GM18505 (cell line): ENCODE data around the gene CEMIP.
A peak's percentile ranks its signal among the peaks of the same experiment; 100 is the strongest.

Experiments used
- ATAC-seq: cut with Tn5 transposase; IDR thresholded peaks from one replicate; pipeline ENCODE4 v1.9.1; 2021; ENCODE audit not compliant: unreplicated experiment
- POLR2A ChIP-seq: IDR thresholded peaks from 4 replicates; pipeline ENCODE4 v1.6.1; 2011; ENCODE audit warnings: borderline replicate concordance; ENCODE audit not compliant: insufficient read depth, insufficient read length; ENCODE audit errors: extremely low read depth

The CEMIP gene

DNA sequence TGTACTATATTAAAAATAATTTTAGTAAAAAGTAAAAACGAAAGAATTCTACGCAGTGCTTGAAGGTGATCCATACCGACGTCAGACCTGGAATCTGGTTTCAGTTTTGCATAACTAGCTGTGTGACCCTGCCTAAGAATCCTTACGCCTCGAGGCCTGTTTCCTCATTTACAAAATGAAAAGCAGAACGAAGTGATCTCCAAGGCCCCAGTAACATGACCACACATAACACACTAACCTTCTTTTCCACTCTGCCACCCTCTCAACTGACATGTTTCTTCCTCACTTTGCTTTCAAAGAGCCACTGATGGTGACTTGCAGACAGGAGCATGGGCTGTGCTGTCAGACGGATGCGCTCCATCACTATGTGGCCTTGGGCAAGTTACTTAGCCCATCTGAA, 205.7 kb downstream of the CEMIP start:
- TF ChIP-seq POLR2A, result no peak
- ATAC-seq, result no peak

DNA sequence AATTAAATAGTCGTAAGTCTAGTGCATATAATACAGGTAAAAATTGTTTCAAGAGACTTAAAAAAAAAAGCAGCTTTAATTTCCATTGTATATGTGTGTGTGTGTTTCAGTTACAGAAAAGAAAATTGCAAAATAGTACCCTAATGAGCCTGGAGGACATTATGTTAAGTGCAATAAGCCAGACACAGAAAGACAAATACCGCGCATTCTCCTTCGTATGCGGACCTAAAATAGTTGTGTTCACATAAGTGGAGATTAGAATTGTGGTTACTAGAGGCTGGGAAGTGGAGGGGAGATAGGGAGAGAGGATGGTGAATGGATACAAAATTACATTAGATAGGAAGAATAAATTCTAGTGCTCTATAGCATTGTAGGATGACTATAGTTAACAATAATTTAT, 206.8 kb downstream of the CEMIP start:
- no peak for TF ChIP-seq POLR2A
- no peak for ATAC-seq

DNA sequence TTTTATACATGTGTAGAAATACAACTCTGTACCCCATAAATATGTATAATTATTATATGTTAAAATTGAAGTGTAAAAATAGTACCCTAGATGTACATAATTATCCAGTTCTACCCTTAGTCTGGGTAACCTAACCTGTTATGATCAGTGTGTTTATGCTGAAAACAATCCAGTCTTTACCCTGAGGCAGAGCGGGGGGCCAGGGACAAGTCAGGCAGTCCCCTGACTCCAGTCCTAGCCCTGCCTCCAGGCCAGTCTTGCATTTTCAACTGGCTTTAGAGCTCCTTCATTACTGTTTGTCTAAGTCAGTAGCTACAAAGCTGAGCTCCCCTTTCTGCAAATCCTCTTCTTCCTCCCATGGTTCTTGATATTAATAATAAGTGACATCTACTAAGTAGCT, 207.3 kb downstream of the CEMIP start:
- TF ChIP-seq POLR2A, result no peak
- no peak for ATAC-seq

DNA sequence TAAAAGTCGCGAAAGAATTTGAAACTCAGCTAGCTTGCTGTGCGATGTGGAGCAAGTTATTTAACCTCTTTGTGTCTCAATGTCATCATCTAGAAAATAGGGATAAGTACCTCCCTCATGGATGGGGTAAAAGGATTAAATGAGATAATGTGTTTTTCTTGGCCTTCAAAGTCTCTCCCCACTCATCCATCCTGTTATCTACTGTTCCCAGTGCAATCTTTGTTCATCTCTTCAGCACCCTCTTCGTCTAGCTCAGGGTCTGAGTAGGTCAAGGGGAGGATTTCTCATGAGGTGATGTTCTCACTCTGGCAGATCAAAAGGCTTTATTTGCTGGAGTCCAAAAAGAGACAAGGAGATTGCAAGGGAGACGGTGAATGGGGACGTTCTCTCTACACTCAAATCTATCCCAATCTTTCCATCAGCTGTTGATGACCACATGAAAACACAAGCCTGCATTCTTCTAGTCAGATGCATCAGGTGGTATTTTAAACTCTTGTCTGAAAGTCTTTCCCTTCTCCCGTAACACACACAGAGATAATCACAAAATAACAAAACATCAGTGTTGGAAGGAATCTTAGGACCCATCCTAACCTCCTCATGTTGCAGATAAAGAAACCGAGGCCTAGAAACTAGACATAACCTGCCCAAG, 209.1 kb downstream of the CEMIP start:
- TF ChIP-seq POLR2A, result no peak
- no peak for ATAC-seq

DNA sequence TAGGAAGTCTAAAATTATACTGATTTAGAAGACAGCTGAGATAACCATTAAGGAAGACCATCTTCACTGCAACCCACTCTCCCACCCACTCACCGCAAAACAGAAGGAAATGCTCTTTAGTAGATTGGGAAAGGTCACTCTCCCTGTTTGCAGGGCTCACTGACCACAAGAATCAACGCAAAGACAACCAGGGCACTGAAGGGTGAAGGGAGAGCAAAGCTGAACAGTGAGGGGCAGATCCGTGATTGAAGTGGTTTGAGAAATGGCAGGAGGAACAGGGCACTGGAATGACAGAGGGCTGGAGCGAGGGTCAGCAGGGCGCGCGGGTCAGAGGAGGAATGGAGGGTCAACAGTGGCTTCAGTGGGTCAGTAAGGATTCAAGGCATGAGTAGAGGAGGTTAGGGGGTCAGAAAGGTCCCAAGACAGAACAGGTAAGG, 209.9 kb downstream of the CEMIP start:
- ATAC-seq, result no peak
- no peak for TF ChIP-seq POLR2A

DNA sequence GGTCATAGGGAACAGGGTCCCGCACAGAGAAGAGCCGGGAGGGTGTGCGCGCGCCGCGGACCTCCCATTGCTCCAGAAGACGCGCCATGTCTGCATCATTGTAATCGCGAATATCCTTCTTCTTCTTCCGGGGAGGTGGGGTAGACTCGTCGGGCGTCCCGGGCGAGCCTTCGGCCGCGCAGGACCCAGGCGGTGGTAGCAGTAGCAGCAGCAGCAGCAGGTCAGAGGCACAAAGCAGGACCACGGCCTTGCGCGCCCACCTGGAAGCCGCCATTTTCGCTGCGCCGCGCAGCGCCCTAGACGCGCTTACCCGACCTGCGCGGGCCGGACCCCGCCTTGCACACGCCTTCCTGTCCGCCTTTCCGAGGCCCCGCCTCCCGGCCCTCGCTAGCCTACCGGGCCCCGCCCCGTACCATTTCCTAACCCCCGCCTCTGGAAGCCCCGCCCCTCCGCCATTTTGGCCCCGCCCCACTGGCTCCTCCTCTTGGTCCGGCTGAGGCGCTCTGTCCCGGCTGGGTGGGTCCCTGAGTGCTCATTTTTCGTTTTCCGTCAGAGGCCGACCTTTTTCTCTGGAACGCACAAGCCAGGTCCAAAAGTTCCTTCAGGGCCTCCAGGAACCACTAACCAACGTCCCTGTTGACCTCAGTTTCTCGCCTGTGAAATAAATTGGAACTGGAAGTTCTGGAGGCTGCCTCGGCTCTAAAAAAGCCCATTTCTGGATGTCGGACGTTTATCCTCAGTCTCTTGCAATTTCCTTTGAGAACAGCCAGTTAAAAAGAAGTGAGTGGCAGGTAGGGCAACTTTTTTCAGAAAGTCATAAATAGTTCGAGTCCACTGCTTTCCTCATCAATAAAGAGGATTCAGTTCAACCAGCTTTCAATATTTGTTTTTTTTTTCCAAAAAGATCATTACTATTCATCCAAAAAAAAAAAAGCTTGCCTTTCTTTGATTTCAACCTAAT, 210.6 kb downstream of the CEMIP start, which contains the start of gene MESD:
MESD (minus strand) TSS at position 302 of the 961 bp plus-strand sequence; CDS start at position 274, 28 bp downstream.
- peak; percentile 95 for ATAC-seq
- peak; percentile 96 for TF ChIP-seq POLR2A

DNA sequence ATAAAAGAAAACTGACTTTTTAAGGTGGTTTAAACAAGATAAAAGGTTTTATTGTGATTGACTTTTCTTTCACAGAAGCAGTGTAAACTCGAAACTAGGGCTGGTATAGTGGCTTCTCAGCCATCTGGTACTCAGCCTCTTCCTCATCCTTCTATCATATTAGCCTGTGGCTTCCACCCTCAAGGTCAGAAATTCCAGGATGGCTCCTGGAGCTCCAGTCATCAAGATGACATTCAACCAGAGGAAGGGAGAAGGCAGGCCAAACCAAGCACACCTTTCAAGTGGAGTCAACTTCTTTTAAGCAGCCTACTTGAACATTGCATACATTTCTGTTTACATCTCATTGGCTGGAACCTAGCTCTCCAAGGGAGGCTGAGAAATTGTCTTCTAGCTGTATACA, 211.8 kb downstream of the CEMIP start:
- ATAC-seq, result no peak

DNA sequence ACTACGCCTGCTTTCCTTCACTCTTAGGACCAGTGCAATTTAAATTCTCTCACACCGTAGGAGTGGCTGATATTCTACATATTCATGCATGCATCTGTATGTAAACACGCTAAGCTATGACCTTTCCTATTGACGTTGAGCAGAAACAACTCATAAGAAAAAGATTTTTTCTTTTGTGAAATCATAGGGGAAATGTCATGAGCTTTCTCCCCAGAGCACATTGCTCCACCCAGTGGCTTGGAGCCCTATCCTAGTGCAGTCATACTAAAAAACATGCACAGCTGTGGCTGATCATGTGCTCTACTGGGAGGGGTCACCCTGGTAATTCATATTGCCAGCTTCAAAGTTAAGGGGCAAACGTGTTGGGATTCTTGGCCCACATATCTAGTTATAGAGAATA, 212.3 kb downstream of the CEMIP start:
- no peak for TF ChIP-seq POLR2A
- no peak for ATAC-seq

More for the DNA sequence above, 211.8 kb downstream of the CEMIP start:
- TF ChIP-seq POLR2A, result no peak

DNA sequence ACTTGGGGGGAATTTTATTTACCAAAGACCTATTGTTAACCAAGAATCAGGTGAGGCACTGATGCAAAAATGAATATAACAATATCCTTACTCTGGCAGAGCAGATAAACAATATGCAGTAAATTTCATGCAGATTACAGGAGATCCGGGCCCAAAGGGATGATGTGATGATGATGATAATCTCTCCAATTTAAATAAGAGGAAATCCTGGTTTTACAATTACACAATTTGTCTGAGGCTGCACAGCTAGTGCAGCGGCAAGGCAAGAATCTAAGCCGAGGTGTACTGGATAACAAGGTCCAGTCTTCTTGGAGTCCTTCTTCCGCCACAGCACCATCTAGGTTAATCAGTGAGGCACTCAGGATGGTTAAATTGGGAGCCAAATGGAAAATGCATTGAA, 212.8 kb downstream of the CEMIP start:
- ATAC-seq, result no peak
- no peak for TF ChIP-seq POLR2A

DNA sequence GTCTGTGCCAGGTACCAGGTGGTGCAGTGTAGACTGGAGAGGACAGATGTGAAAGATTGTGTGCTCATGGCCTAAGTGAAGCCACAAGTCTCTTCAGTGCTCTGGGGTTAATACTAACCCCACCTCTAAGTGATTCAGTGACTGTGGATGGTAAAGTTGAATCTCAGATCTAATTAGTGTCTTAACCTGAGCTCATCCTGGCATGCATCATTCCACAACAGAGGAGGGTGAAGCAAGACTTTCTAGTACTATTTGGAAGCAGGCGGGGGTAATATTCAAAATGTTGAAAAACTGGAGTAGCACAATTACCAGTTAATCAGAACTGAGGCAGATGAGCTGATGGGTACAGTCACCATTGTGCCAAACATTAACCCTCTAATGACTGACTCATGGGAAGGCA, 213.3 kb downstream of the CEMIP start:
- no peak for ATAC-seq
- TF ChIP-seq POLR2A, result no peak

DNA sequence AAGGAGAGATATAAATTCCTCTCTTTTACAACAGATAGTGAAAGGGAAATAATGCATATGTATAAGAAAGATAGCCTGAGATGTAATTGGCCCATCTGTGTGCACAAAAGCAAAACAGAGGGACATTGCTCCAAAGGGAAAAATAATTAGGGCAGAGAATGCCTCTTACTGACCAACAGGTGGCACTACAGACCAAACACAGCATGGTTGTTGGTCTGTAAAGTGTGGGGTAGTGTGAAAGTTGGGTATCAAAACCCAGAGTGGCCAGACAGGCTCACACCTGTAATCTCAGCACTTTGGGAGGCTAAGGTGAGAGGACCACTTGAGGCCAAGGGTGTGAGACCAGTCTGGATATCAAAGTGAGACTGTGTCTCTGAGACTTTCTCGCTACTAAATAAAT, 217.1 kb downstream of the CEMIP start:
- no peak for TF ChIP-seq POLR2A
- no peak for ATAC-seq

DNA sequence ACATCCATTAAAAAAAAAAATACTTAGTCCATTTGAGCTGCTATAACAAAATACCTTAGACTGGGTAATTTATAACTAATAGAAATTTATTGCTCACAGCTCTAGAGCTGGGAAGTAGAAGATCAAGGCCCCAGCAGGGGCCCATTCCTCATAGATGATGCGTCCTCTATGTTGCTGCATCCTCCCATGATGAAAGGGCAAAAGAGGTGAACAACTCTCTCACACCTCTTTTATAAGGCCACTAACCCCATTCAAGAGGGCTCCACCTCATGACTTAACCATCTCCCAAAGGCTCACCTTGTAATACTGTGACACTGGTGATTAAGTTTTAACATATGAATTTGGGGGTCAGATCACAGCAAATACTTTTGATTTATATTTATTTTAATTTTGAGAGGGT, 218.5 kb downstream of the CEMIP start:
- no peak for TF ChIP-seq POLR2A
- ATAC-seq, result no peak

DNA sequence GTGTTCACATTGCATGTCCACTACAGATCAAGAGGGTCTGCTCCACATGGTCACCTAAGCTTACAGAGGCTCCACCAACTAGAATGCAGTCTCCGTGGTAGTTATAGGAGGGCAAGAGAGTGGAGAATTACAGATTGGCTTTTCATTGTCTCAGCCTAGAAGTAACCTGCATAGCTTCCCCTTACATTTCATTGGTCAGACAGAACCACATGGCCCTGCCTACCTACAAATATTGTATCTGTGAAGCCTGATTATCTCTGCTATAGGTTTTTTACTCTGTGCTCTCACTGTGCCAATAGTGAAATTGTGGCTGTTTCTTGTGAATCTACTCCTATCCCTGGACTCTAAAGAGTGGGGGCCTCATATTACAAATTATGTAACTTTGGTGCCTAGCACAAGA, 219.1 kb downstream of the CEMIP start:
- no peak for TF ChIP-seq POLR2A

DNA sequence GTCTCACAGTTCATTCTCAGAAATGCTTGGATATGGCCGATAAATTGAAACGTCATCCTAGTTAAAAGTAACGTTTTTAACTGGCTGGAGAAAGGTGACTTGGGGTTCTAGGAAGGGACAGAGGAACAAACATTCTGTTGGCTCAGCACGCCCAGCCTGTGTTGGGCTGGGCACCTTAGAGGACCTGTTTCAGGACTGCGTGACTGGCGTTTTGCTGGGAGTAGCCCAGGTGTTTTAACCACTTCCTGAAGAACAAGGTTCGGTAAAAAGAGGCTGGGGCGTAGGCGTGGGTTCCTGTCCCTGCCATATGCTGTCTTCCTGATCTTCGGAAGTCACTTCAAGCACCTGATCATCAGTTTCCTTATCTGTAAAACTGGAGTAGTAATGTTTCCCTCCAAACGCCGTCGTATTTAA, 220.5 kb downstream of the CEMIP start:
- no peak for ATAC-seq
- TF ChIP-seq POLR2A, result peak; percentile 57

More for the DNA sequence above, 219.1 kb downstream of the CEMIP start:
- ATAC-seq, result no peak

DNA sequence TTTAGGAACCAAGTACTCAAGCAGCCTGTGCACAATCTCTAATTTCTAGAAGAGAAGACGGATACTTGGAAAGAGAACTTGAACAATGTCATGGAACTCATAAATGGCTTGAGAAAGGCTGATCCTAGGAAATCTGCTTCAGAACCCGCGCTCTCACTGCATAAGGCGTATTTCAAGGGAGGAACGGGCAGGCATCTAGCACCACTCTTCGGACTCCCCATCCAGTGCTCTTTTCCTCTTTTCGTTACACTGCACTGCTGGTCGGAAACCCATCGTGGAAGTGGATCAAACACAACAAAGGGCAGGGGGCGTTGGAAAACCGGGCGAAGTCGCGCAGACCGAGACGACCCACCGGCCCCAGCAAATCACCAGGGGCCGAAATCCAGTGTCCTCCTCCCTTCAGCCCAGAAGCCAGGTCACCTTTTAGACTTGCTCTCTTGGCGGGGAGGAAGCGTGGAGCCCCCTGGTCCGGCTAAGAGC, 221.0 kb downstream of the CEMIP start:
- TF ChIP-seq POLR2A, result no peak
- no peak for ATAC-seq
